GM23338 (cell line): Measurements from ENCODE around the gene CHRD. TPM values are rescaled to one million over a fixed set of nuclear protein-coding genes. Genes with fewer than 3 reads are reported as not detected.

Experiments
- ATAC-seq: fragments of 200-7000 bp; cut with Tn5 transposase; 3 replicates; pipeline ENCODE4 v1.9.1; 2020
- DNase-seq: peaks from one replicate; pipeline ENCODE4 v3.0.0-alpha.2; 2015; ENCODE audit warnings: low spot score
- H2AFZ ChIP-seq: fragments of 200-600 bp; sonication (generic); 2 replicates; pipeline ENCODE4 v1.8.0; 2016; ENCODE audit warnings: antibody characterized with exemption, mild to moderate bottlenecking, moderate library complexity
- H3F3A ChIP-seq: fragments of 200-600 bp; sonication (generic); replicated peaks from 2 replicates; pipeline ENCODE4 v1.8.0; 2017; ENCODE audit warnings: antibody characterized with exemption, mixed run types, low read depth
- H3K27ac ChIP-seq: fragments of 200-600 bp; sonication (generic); 2 replicates; pipeline ENCODE4 v1.6.1; 2016; ENCODE audit warnings: low read depth
- H3K27me3 ChIP-seq: fragments of 200-600 bp; sonication (generic); 2 replicates; pipeline ENCODE4 v1.8.0; 2016; ENCODE audit warnings: mild to moderate bottlenecking, mixed run types, moderate library complexity; ENCODE audit not compliant: insufficient read depth
- H3K36me3 ChIP-seq: fragments of 200-600 bp; sonication (generic); 2 replicates; pipeline ENCODE4 v1.8.0; 2016; ENCODE audit warnings: mild to moderate bottlenecking; ENCODE audit not compliant: insufficient read depth
- H3K4me1 ChIP-seq: fragments of 200-600 bp; sonication (generic); 2 replicates; pipeline ENCODE4 v1.8.0; 2016; ENCODE audit warnings: mild to moderate bottlenecking, moderate library complexity; ENCODE audit not compliant: insufficient read depth
- H3K4me2 ChIP-seq: fragments of 200-600 bp; sonication (generic); 2 replicates; pipeline ENCODE4 v1.7.1; 2017; ENCODE audit warnings: mixed run types
- H3K4me3 ChIP-seq: fragments of 200-600 bp; sonication (generic); 2 replicates; pipeline ENCODE4 v1.6.1; 2016; ENCODE audit warnings: mixed run types
- H3K79me2 ChIP-seq: fragments of 200-600 bp; sonication (generic); replicated peaks from 2 replicates; pipeline ENCODE4 v1.8.0; 2017; ENCODE audit warnings: mild to moderate bottlenecking; ENCODE audit not compliant: insufficient read depth
- H3K9me2 ChIP-seq: fragments of 200-600 bp; sonication (generic); 2 replicates; pipeline ENCODE4 v1.8.0; 2017; ENCODE audit not compliant: insufficient read depth
- H4K20me1 ChIP-seq: fragments of 200-600 bp; sonication (generic); replicated peaks from 2 replicates; pipeline ENCODE4 v1.8.0; 2017; ENCODE audit warnings: mild to moderate bottlenecking; ENCODE audit not compliant: insufficient read depth
- H3K27ac Mint-ChIP-seq: 2 replicates; pipeline ENCODE4 v1.8.0; 2020; ENCODE audit warnings: inconsistent platforms, mild to moderate bottlenecking, moderate library complexity, mixed read lengths
- H3K27me3 Mint-ChIP-seq: 3 replicates; pipeline ENCODE4 v1.8.0; 2022; ENCODE audit warnings: low read depth, mild to moderate bottlenecking, moderate library complexity, mixed read lengths, inconsistent platforms; ENCODE audit not compliant: insufficient read depth, poor library complexity
- H3K36me3 Mint-ChIP-seq: 3 replicates; pipeline ENCODE4 v1.8.0; 2021; ENCODE audit warnings: low read depth, mild to moderate bottlenecking, inconsistent platforms, moderate library complexity, mixed read lengths
- H3K4me1 Mint-ChIP-seq: 3 replicates; pipeline ENCODE4 v1.8.0; 2020; ENCODE audit warnings: mild to moderate bottlenecking, inconsistent platforms, mixed read lengths
- H3K4me3 Mint-ChIP-seq: 3 replicates; pipeline ENCODE4 v1.8.0; 2021; ENCODE audit warnings: moderate library complexity, mild to moderate bottlenecking, inconsistent platforms, mixed read lengths
- H3K9me3 Mint-ChIP-seq: 3 replicates; pipeline ENCODE4 v1.8.0; 2020; ENCODE audit warnings: moderate library complexity, mild to moderate bottlenecking, inconsistent platforms, mixed read lengths
- ETS1 ChIP-seq: IDR thresholded peaks from 2 replicates; pipeline ENCODE4 v1.6.1; 2016; ENCODE audit warnings: antibody characterized with exemption
- EZH2 ChIP-seq: fragments of 200-600 bp; sonication (generic); IDR thresholded peaks from one replicate; pipeline ENCODE4 v1.8.0; 2017; ENCODE audit warnings: antibody characterized with exemption, mild to moderate bottlenecking, low read depth; ENCODE audit not compliant: unreplicated experiment
- EZH2phosphoT487 ChIP-seq: fragments of 200-600 bp; sonication (generic); IDR thresholded peaks from one replicate; pipeline ENCODE4 v1.8.1; 2018; ENCODE audit warnings: antibody characterized with exemption; ENCODE audit not compliant: unreplicated experiment
- JUNB ChIP-seq: IDR thresholded peaks from one replicate; pipeline ENCODE4 v1.6.1; 2016; ENCODE audit warnings: antibody characterized with exemption; ENCODE audit not compliant: unreplicated experiment
- NANOG ChIP-seq: IDR thresholded peaks from 2 replicates; pipeline ENCODE4 v1.6.1; 2016; ENCODE audit warnings: antibody characterized with exemption, borderline replicate concordance
- ZNF114 ChIP-seq: fragments of 250-450 bp; sonication (Bioruptor Pico); IDR thresholded peaks from 2 replicates; pipeline ENCODE4 v1.5.0; 2020; ENCODE audit warnings: mild to moderate bottlenecking, moderate library complexity
- ZNF462 ChIP-seq: fragments of 250-450 bp; sonication (Bioruptor Pico); IDR thresholded peaks from 2 replicates; pipeline ENCODE4 v1.5.0; 2020; ENCODE audit warnings: mild to moderate bottlenecking, moderate library complexity
- polyA plus RNA-seq: library from polyadenylated mRNA; unstranded; fragments of >200 nt; fragmentation: Nextera tagmentation; extraction: Ambion mirVana; gene quantifications from 2 replicates; pipeline ENCODE4 v1.2.1, GENCODE V29; 2016
- total RNA-seq: library from RNA; depleted of rRNA; stranded (reverse); fragments of >200 nt; shearing (Covaris generic); gene quantifications from 2 replicates; pipeline ENCODE4 v1.2.3, GENCODE V29; 2014

CHRD gene
- total and polyA plus RNA-seq, 2 experiments from 2014 or later: 0.34 to 0.66 TPM

- TF ChIP-seq ZNF462 (CRISPR knock-in tag) (no peak), JUNB (no peak), EZH2phosphoT487 (no peak), ZNF114 (no peak)
Measured at GRCh38 chr3:184358124-184358767, 21.6 kb upstream of the CHRD start (continued).

- Mint-ChIP-seq H3K4me1 (peaks cover 18% of the 10 kb centered on the region), H3K27ac (no peak overlapping the region), H3K27me3 (peaks cover 22% of the 10 kb centered on the region), H3K4me3 (no peak overlapping the region), H3K9me3 (peaks cover 2% of the 10 kb centered on the region; the same call in 1 of the 3 replicates), H3K36me3 (peaks cover 20% of the 10 kb centered on the region)
- 0 out of 2 replicates have a peak, but pooled peaks cover 3% of the 10 kb centered on the region for H3K36me3 ChIP-seq
- no peaks in the 10 kb centered on the region for H3K9me2 ChIP-seq
- no peak overlapping the region for H2AFZ ChIP-seq
- H3K4me3 ChIP-seq: no peak overlapping the region
- peaks cover 5% of the 10 kb centered on the region; the same call in 1 of the 2 replicates for H3F3A ChIP-seq
- peaks cover 6% of the 10 kb centered on the region for H3K79me2 ChIP-seq
- no peak for ATAC-seq
- H3K4me2 ChIP-seq: no peak overlapping the region
- no peak overlapping the region for H3K27ac ChIP-seq
- no peak for DNase-seq
- peaks cover 14% of the 10 kb centered on the region for H3K27me3 ChIP-seq
- no peaks in the 10 kb centered on the region for H4K20me1 ChIP-seq
- peaks cover 14% of the 10 kb centered on the region for H3K4me1 ChIP-seq
- TF ChIP-seq ETS1 (no peak), EZH2 (no peak), NANOG (no peak), ZNF462 (CRISPR knock-in tag) (no peak)
Measured at GRCh38 chr3:184358921-184359350, 20.9 kb upstream of the CHRD start.
